ENCODE data around the gene YJEFN3.

YJEFN3 gene

GRCh38 chr19:19558055-19558454 is 29.3 kb downstream of the YJEFN3 start:
- no peak for DNase-seq

GRCh38 chr19:19558636-19559035 is 29.9 kb downstream of the YJEFN3 start:
- DNase-seq = no peak

- DNase-seq = peak; percentile 51
These were observed 31.2 kb downstream of the YJEFN3 start for GRCh38 chr19:19559931-19560330.

GRCh38 chr19:19561946-19562664 is 33.4 kb downstream of the YJEFN3 start:
- DNase-seq = no peak

GRCh38 chr19:19562665-19563347 is 34.1 kb downstream of the YJEFN3 start:
- peak; percentile 66 for DNase-seq

GRCh38 chr19:19563348-19563848 is 34.7 kb downstream of the YJEFN3 start:
- no peak for DNase-seq

- no peak for DNase-seq
These were observed 37.6 kb downstream of the YJEFN3 start for GRCh38 chr19:19566306-19566705.

GRCh38 chr19:19567391-19567790 is 38.7 kb downstream of the YJEFN3 start:
- no peak for DNase-seq

- no peak for DNase-seq
These were observed 40.4 kb downstream of the YJEFN3 start for GRCh38 chr19:19568802-19569756.

GRCh38 chr19:19570571-19570970 is 41.9 kb downstream of the YJEFN3 start:
- DNase-seq = no peak

GRCh38 chr19:19571071-19571786 is 42.5 kb downstream of the YJEFN3 start:
- DNase-seq = no peak

GRCh38 chr19:19575411-19575810 is 46.7 kb downstream of the YJEFN3 start:
- DNase-seq = no peak

- no peak for DNase-seq
These were observed 49.5 kb downstream of the YJEFN3 start for GRCh38 chr19:19578252-19578651.

GRCh38 chr19:19579533-19580361 is 51.0 kb downstream of the YJEFN3 start:
- DNase-seq = no peak

GRCh38 chr19:19580418-19580817 is 51.7 kb downstream of the YJEFN3 start:
- DNase-seq = no peak

- no peak for DNase-seq
These were observed 52.7 kb downstream of the YJEFN3 start for GRCh38 chr19:19581391-19581790.

- no peak for DNase-seq
These were observed 53.8 kb downstream of the YJEFN3 start for GRCh38 chr19:19582471-19582870.

- DNase-seq = no peak
These were observed 55.6 kb downstream of the YJEFN3 start for GRCh38 chr19:19584356-19584755.

Measured in CD4-positive, alpha-beta T cell treated with Interleukin-17A for 4 hours (primary cell).